Myocyte (in vitro differentiated cells): ENCODE data around the gene RNF215. TPM values are rescaled to one million over a fixed set of nuclear protein-coding genes. Genes with fewer than 3 reads are reported as not detected.

Experiments
- DNase-seq: peaks from one replicate; pipeline ENCODE4 v3.0.0-alpha.2; 2012; ENCODE audit warnings: low read depth
- total RNA-seq: library from RNA; depleted of rRNA; stranded (reverse); fragments of >200 nt; gene quantifications from 2 replicates; pipeline ENCODE4 v1.2.3, GENCODE V29; 2014

The RNF215 gene
- total RNA-seq, 1 donor from 2014 or later, result 20.1 TPM

GRCh38 chr22:30397656-30398635 is 10.7 kb upstream of the RNF215 start:
- no peak for DNase-seq

DNA sequence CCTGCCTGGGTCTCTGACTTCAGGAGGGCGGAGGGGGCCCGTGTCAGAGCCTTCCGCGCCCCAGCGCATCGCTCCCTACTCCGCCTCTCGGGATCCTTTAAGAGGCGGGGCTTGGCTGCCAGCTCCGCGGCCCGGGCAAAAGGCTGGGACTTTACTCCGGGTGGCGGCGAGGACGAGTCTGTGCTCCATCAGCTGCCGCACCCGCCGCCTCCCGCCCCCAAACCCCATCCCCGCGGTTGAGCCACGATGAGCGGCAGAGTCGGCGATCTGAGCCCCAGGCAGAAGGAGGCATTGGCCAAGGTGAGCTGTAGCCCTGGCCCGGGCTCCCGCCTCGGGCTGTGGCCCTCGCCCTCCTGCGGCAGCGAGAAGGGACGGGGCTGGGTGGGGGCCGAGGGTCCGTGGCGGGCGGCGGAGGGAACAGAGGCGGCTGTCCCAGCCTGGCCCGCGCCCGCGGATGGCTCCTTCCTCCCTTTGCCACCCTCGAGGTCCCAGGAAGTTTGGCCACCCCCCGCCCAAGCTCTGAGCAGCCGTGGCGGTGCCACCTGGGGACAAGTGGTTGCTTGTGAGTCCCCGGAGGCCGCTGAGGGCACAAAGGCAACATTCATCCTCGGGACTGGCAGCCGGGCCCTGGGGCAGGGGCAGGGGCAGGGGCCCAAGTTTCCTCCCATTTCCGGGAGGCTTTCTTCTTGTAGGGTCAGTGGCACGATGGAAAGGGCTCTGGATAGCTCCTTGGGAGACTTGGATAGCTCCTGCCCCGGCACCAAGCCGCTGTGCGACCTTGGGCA is 9.9 kb upstream of the RNF215 start, which contains the start of gene SEC14L2:
Gene SEC14L2 (plus strand): TSS at position 148 of the 785 bp plus-strand sequence. CDS start 99 bp downstream, at position 247.
- DNase-seq, result peak; percentile 68

DNA sequence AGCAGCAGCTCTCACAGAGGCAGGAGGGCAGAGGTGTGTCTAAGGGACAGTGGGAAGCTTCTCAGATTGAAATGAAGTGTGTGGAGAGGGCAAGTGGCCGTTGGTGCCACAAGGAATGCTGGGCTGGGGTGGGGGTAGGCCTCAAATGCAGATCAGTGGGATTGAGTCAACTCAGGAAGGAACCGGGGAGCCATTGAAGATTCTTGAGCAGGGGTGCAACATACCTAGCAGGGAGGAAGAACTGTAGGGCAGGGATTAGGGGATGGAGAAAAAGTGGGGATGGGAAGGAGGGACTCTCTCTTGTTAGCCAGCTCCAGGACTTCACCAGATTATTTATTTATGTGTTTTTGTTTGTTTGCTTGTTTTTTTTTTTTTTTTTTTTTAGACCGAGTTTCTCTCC is 6.7 kb upstream of the RNF215 start:
- DNase-seq, result no peak

DNA sequence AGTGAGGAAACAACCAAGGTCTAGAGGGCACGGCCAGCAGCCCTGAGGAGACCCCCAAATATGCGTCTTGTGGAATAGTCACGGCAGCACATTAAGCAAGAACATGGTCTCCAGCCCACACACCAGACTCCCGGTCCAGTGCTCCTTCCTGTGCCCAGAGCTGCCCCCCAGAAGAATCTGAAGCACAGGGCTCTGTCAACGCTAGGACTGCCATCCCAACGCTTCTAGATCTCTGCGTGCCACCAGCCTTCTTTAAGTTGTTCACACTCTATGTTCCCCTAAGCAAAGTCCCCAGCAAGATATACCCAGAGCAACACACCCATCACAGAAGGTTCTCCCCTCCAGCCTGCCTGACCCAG is 6.1 kb upstream of the RNF215 start:
- DNase-seq, result no peak

DNA sequence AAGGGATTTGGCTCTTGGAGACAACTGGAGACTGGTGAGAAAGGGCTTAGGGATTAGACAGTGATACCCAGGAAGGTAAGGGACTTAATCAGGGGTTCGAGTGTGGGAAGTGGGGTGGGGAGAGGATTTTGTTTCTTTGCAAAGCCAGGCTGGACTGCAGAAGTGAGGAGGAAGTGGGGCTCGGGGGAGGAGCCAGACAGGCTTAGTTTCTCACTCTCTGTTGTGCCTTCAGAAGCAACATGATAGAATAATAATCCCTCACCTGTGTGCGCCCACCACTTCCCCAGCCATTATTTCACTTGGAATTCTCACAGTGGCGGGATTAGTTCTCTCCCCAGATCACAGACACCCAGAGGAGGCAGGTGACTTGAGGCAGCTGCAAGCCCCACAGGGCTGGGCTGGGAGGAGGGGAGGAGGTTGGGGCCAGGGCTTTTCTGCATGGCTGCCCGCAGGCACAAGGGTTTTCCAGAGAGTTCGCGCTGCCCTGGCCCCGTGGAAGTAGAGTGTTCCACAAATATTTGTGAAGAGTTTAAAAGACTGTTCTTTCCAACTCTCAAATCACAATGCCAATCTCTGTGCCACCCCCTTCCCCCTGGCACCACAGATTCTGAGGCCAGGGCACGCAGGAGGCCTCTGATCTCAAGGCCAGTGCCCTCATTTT is 5.6 kb upstream of the RNF215 start:
- DNase-seq, result peak; percentile 40

GRCh38 chr22:30390974-30391691 is 3.9 kb upstream of the RNF215 start:
- peak; percentile 75 for DNase-seq

GRCh38 chr22:30386608-30386959 is 627 bp downstream of the RNF215 start:
- no peak for DNase-seq

DNA sequence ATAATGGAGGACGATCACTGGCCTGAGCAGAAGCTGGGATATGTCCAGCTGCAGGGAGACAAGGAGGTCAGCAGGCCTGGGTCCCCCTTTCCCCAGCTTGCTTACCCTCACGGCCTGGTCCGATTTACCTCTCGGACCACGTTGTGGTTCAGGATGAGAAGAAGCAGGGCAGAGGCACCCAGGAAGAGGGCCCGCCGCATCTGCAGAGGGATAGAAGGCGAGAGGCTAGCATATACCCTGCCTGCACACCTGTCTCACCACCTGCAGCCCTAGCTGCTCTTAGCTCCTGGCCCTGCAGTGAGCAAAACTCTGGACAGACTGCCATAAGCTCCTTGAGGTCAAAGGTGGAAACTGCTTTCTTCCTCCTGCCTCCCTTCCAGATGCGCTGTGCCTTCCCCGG is 1.3 kb downstream of the RNF215 start:
- DNase-seq, result no peak

DNA sequence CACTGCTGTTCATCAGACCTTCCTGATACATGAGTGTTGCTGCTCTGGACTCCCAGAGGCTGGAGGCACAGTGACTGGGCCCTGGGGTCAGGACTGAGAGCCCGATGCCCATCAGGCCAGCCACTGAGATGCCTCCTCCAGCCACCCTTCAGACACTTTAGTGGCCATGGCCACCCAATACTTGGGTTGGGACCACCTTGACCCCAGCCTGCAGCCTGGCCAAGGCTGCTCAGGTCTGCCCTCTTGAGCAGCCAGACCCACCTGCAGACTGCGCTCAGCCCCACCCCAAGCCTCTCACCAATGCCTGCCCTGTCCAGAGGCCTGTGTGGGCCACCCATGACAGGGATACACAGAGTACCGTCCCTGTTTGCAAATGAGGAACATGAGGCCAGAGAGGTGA is 4.2 kb downstream of the RNF215 start:
- no peak for DNase-seq

DNA sequence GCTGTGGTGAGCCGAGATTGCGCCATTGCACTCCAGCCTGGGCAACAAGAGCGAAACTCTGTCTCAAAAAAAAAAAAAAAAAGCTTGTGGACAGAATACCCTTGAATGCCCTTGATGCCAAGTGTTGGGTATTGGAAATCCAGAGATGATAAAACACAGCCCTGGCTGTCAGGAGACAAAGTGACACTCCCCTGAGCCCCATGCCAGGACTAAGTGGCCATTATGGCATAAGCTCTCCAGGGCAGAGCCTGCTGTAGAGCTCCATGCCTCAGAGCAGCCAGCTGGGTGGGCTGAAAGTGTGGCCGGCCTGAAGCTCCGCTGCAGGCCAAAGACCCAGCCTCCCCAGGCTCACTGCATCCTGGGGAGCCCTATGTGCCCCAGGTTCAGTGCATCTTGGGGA is 4.9 kb downstream of the RNF215 start:
- no peak for DNase-seq

DNA sequence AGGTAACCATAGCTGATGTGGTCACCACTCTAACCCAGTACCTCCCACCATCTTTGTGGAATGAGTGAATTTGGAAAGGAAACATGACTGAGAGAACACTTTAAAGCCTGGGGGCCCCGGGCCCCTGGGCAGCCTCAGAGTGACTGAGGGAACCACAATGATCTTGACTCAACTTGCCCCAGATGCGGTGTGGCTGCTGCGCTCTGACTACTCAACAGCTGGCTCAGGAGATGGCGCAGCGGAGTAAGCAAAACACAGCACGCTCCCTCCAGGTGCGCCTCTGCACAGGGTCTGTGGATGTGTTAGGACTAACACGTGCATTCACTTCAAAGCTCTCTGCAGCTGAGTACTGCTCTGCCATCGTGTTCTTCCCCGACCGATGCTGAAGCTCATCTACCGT is 5.9 kb downstream of the RNF215 start:
- DNase-seq, result no peak

DNA sequence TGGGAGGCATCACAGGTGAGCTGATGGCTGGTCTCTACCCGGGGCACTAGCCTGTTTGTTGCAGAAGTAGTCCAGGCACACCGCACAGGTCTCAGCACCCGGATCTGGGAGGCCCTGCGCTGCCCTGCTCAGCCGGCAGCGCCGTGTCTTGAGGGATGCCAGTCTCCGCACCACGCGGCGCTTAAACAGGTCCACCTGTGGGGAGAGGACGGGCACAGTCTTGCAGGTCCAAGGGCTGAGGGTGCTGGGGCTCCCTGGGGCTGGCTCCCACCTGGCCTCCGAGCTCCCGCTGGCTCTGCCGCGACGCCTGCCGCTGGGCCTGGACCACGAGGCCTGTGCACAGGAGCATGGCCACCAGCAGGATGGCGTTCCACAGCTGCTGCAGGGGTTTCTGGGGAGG is 7.2 kb downstream of the RNF215 start:
- DNase-seq, result no peak

- no peak for DNase-seq
Observed at GRCh38 chr22:30375312-30375849, 11.8 kb downstream of the RNF215 start.

DNA sequence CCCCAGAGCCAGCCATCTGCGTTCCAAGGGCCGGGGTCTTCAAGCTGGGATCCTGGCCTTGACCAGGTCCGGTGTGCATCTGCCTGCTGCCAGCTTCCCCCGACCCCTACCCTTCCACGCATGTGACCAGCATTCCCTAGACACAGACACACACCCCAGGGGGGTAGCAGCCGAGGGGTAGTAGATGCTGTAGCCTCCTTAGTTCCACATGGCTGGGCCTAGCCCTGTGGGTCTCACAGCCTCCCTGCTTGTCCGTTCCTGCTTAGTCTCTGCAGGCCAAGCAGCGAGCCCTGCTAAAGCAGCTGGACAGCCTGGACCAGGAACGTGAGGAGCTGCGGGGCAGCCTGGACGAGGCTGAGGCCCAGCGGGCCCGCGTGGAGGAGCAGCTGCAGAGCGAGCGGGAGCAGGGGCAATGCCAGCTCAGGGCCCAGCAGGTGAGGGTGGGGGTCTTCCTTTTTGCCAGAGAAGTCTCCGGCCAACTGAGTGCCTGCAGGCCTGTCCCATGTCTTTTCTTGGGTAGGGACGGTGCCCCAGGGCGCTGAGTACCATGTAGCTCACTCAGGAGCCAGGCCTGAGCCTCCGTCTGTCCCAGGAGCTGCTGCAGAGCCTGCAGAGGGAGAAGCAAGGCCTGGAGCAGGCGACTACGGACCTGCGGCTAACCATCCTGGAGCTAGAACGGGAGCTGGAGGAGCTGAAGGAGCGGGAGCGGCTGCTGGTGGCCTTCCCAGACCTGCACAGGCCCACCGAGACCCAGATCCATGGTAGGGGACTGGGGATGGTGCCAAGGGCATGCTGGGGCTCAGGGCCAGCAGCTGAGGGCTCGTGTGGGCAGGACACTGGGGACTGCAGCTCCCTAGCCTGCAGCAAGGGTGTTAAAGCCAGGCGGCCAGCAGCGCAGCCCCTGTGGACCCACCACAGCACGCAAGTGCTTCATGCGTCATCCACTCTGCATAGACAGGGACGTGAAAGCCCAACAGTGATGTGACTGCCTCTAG is 13.6 kb downstream of the RNF215 start:
- DNase-seq, result no peak

GRCh38 chr22:30372915-30373314 is 14.3 kb downstream of the RNF215 start:
- DNase-seq, result no peak

DNA sequence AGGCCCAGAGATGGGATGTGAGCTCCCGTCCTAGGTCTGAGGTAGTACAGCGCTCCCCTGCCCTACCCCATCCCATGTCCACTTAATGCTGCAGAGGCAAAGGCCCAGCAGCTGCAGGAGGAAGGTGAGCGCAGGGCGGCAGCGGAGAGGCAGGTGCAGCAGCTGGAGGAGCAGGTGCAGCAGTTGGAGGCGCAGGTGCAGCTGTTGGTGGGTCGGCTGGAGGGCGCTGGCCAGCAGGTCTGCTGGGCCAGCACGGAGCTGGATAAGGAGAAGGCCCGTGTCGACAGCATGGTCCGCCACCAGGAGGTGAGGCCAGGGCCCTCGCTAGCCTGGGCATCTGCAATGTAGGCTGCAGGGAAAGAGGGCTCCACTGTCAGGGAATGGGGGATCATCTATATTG is 15.2 kb downstream of the RNF215 start:
- no peak for DNase-seq

DNA sequence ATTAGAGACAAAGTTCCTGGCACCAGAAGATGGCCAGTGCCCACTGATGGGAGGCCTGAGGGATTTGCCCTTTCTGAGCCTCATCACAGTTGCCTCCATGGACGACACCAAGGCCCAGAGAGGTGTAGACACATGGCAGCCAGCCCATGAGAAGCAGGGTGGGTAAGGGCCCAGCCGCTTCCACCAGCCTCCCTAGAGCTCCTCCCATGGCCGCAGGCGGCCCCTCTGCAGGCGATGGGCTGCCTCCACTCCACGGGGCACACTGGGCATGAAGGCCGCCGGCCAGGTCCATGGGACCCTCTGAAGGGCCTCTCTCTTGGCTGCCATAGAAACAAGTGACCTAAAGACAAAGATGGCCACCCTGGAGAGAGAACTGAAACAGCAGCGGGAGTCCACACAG is 15.9 kb downstream of the RNF215 start:
- no peak for DNase-seq

DNA sequence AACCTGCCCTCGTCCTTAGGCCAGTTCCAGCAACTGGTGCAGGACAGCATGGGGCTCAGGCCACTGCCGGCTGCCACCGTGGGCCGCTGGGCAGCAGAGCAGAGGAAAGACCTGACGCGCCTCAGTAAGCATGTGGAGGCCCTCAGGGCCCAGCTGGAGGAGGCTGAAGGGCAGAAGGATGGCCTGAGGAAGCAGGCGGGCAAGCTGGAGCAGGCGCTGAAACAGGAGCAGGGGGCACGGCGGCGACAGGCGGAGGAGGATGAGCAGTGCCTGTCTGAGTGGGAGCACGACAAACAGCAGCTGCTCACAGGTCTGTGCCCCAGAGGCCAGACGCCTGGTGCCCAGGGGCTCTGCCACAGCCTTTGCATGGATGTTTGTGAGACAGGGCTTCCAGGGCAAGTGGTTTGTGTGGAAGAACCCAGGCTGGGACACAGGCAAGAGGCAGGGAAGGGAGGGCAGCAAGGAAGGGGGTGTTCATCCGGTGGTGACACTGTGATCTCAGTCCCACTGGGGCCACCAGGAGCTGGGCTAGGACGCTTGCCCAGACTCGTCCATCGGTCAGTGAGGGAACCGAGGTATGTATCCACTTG is 16.5 kb downstream of the RNF215 start:
- DNase-seq, result peak; percentile 31

- no peak for DNase-seq
Observed at GRCh38 chr22:30368420-30368819, 18.8 kb downstream of the RNF215 start.
